Suprapubic skin (tissue), 3 donors: Measurements from ENCODE around the gene F7.

Experiments
- EP300 ChIP-seq: sonication (generic); formaldehyde crosslinking; IDR thresholded peaks from one replicate; pipeline ENCODE4 v1.6.1; 2017; ENCODE audit warnings: antibody characterized with exemption
- TF ChIP-seq, protein P1 (sequence below), 2 donors: fragments of 200-600 bp in 1 of 2; fragments of 450-650 bp in 1 of 2; sonication (generic) in 1 of 2; IDR thresholded peaks; one replicate each; pipeline ENCODE4 v1.5.1; 2016 to 2019; ENCODE audit warnings: antibody characterized with exemption in 2 of 2, mild to moderate bottlenecking in 1 of 2, moderate library complexity in 1 of 2

DNA sequence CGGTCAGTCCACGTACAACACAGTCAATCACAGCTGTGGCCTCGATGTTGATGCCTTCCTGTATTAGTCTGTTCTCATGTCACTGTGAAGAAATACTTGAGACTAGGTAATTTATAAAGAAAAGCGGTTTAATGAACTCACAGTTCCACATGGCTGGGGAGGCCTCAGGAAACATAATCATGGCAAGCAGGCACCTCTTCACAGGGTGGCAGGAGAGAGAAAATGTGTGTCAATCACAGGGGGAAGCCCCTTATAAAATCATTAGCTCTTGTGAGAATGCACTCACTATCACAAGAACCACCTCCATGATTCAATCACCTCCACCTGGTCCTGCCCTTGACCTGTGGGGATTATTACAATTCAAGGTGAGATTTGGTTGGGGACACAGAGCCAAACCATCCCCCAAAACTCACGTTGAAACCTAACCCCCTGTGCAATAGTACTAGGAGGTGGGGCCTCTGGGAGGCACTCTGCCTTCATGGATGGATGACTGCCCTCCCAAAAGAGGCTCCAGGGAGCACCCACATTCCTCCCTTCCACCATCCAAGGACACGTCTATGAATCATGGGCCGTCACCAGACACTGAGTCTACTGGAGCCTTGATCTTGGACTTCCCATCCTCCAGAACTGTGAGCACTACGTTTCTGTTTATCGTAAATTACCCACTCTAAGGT, 50.5 kb downstream of the F7 start:
- no peak for TF ChIP-seq EP300
- TF ChIP-seq, protein P1, sequence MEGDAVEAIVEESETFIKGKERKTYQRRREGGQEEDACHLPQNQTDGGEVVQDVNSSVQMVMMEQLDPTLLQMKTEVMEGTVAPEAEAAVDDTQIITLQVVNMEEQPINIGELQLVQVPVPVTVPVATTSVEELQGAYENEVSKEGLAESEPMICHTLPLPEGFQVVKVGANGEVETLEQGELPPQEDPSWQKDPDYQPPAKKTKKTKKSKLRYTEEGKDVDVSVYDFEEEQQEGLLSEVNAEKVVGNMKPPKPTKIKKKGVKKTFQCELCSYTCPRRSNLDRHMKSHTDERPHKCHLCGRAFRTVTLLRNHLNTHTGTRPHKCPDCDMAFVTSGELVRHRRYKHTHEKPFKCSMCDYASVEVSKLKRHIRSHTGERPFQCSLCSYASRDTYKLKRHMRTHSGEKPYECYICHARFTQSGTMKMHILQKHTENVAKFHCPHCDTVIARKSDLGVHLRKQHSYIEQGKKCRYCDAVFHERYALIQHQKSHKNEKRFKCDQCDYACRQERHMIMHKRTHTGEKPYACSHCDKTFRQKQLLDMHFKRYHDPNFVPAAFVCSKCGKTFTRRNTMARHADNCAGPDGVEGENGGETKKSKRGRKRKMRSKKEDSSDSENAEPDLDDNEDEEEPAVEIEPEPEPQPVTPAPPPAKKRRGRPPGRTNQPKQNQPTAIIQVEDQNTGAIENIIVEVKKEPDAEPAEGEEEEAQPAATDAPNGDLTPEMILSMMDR (IDR thresholded peaks at IDR 0.05): no peak
